H9 (cell line): ENCODE measurements around the gene SNX4. TPM values are rescaled to one million over a fixed set of nuclear protein-coding genes. Genes with fewer than 3 reads are reported as not detected.

Experiments
- DNase-seq: peaks from one replicate; pipeline ENCODE4 v3.0.0-alpha.2; 2017
- H2AFZ ChIP-seq: one replicate; pipeline ENCODE4 v1.6.1; 2013; ENCODE audit warnings: mild to moderate bottlenecking, low read length, control low read depth, moderate library complexity
- H2AK5ac ChIP-seq: 2 replicates; pipeline ENCODE4 v1.6.1; 2013; ENCODE audit warnings: low read length, control low read depth, mixed read lengths; ENCODE audit not compliant: insufficient read length
- H2BK120ac ChIP-seq: one replicate; pipeline ENCODE4 v1.6.1; 2013; ENCODE audit warnings: low read depth, mild to moderate bottlenecking, low read length, control low read depth, inconsistent platforms; ENCODE audit not compliant: poor library complexity, severe bottlenecking
- H2BK12ac ChIP-seq: 2 replicates; pipeline ENCODE4 v1.6.1; 2013; ENCODE audit warnings: low read length, control low read depth, mixed read lengths, low read depth; ENCODE audit not compliant: insufficient read length
- H2BK15ac ChIP-seq: 2 replicates; pipeline ENCODE4 v1.6.1; 2013; ENCODE audit warnings: low read depth, low read length, control low read depth
- H2BK20ac ChIP-seq: one replicate; pipeline ENCODE4 v1.6.1; 2013; ENCODE audit warnings: low read depth, mild to moderate bottlenecking, low read length, control low read depth, inconsistent platforms; ENCODE audit not compliant: poor library complexity, severe bottlenecking
- H2BK5ac ChIP-seq: 2 replicates; pipeline ENCODE4 v1.6.1; 2013; ENCODE audit warnings: low read length, control low read depth, mixed read lengths; ENCODE audit not compliant: insufficient read length
- H3K14ac ChIP-seq: 2 replicates; pipeline ENCODE4 v1.6.1; 2013; ENCODE audit warnings: low read length, control low read depth; ENCODE audit not compliant: insufficient read depth
- H3K18ac ChIP-seq: 2 replicates; pipeline ENCODE4 v1.6.1; 2013; ENCODE audit warnings: low read depth, mild to moderate bottlenecking, mixed read lengths, low read length, control low read depth; ENCODE audit not compliant: insufficient read length
- H3K23ac ChIP-seq: 2 replicates; pipeline ENCODE4 v1.6.1; 2013; ENCODE audit warnings: low read length, control low read depth, mixed read lengths, low read depth; ENCODE audit not compliant: insufficient read length
- H3K23me2 ChIP-seq: 2 replicates; pipeline ENCODE4 v1.6.1; 2013; ENCODE audit warnings: low read depth, mild to moderate bottlenecking, mixed read lengths, low read length, control low read depth; ENCODE audit not compliant: insufficient read length, poor library complexity, severe bottlenecking
- H3K27ac ChIP-seq: 2 replicates; pipeline ENCODE4 v1.5.1; 2013; ENCODE audit warnings: low read length, control low read depth, mixed read lengths, low read depth; ENCODE audit not compliant: insufficient read length
- H3K27me3 ChIP-seq: 2 replicates; pipeline ENCODE4 v1.6.1; 2013; ENCODE audit warnings: low read length, control low read depth, inconsistent platforms; ENCODE audit not compliant: insufficient read depth
- H3K4ac ChIP-seq: 2 replicates; pipeline ENCODE4 v1.6.1; 2013; ENCODE audit warnings: low read depth, mild to moderate bottlenecking, control low read depth, inconsistent platforms, low read length, moderate library complexity
- H3K4me1 ChIP-seq: 2 replicates; pipeline ENCODE4 v1.6.1; 2013; ENCODE audit warnings: low read length, control low read depth, inconsistent platforms; ENCODE audit not compliant: insufficient read depth
- H3K4me2 ChIP-seq: 2 replicates; pipeline ENCODE4 v1.6.1; 2013; ENCODE audit warnings: low read length, control low read depth, mixed read lengths; ENCODE audit not compliant: insufficient read length, insufficient read depth
- H3K56ac ChIP-seq: 2 replicates; pipeline ENCODE4 v1.6.1; 2013; ENCODE audit warnings: low read depth, mild to moderate bottlenecking, mixed read lengths, low read length, control low read depth; ENCODE audit not compliant: insufficient read length
- H3K79me1 ChIP-seq: 2 replicates; pipeline ENCODE4 v1.6.1; 2013; ENCODE audit warnings: low read depth, mild to moderate bottlenecking, moderate library complexity, low read length, control low read depth, inconsistent platforms; ENCODE audit not compliant: insufficient read depth, poor library complexity, severe bottlenecking
- H3K79me2 ChIP-seq: 2 replicates; pipeline ENCODE4 v1.6.1; 2013; ENCODE audit warnings: low read length, control low read depth, inconsistent platforms; ENCODE audit not compliant: insufficient read depth
- H3K9ac ChIP-seq: 2 replicates; pipeline ENCODE4 v1.6.1; 2013; ENCODE audit warnings: low read length, control low read depth, mixed read lengths; ENCODE audit not compliant: insufficient read length; ENCODE audit errors: extremely low read depth
- H3K9me3 ChIP-seq: one replicate; pipeline ENCODE4 v1.6.1; 2013; ENCODE audit warnings: low read depth, low read length, inconsistent platforms; ENCODE audit not compliant: control insufficient read depth
- H3T11ph ChIP-seq: one replicate; pipeline ENCODE4 v1.6.1; 2013; ENCODE audit warnings: mild to moderate bottlenecking, low read length, control low read depth, inconsistent platforms
- H4K20me1 ChIP-seq: one replicate; pipeline ENCODE4 v1.6.1; 2013; ENCODE audit not compliant: control insufficient read depth, insufficient read length, insufficient read depth
- H4K5ac ChIP-seq: 2 replicates; pipeline ENCODE4 v1.6.1; 2013; ENCODE audit warnings: low read depth, mild to moderate bottlenecking, mixed read lengths, low read length, control low read depth; ENCODE audit not compliant: insufficient read length
- H4K8ac ChIP-seq: replicated peaks from 2 replicates; pipeline ENCODE4 v1.6.1; 2013; ENCODE audit warnings: low read length, control low read depth, mixed read lengths, low read depth; ENCODE audit not compliant: insufficient read length
- H4K91ac ChIP-seq: 2 replicates; pipeline ENCODE4 v1.6.1; 2013; ENCODE audit warnings: low read depth, mild to moderate bottlenecking, moderate library complexity, mixed read lengths, low read length, control low read depth; ENCODE audit not compliant: insufficient read length
- H3K27ac Mint-ChIP-seq, 3 experiments: 2 replicates in 2 of 3; 3 replicates in 1 of 3; pipeline ENCODE4 v1.8.0; 2020 to 2021; ENCODE audit warnings: mixed read lengths in 3 of 3, mild to moderate bottlenecking in 1 of 3, moderate library complexity in 1 of 3
- H3K27me3 Mint-ChIP-seq: 2 replicates; pipeline ENCODE4 v1.8.0; 2021; ENCODE audit warnings: low read depth, mild to moderate bottlenecking, moderate library complexity, mixed read lengths
- H3K36me3 Mint-ChIP-seq, 3 experiments: 2 replicates in 2 of 3; 3 replicates in 1 of 3; pipeline ENCODE4 v1.8.0; 2020 to 2021; ENCODE audit warnings: low read depth in 3 of 3, mixed read lengths in 3 of 3; ENCODE audit not compliant: insufficient read depth in 1 of 3
- H3K4me1 Mint-ChIP-seq, 2 experiments: 2 replicates each; pipeline ENCODE4 v1.8.0; 2020; ENCODE audit warnings: mixed read lengths in 2 of 2
- H3K4me3 Mint-ChIP-seq, 2 experiments: 2 replicates in 1 of 2; 3 replicates in 1 of 2; pipeline ENCODE4 v1.8.0; 2020 to 2021; ENCODE audit warnings: mild to moderate bottlenecking in 2 of 2, mixed read lengths in 2 of 2, moderate library complexity in 1 of 2
- H3K9me3 Mint-ChIP-seq, 2 experiments: 2 replicates in 1 of 2; 3 replicates in 1 of 2; pipeline ENCODE4 v1.8.0; 2020; ENCODE audit warnings: mild to moderate bottlenecking in 2 of 2, mixed read lengths in 2 of 2, moderate library complexity in 1 of 2
- WGBS: extraction: QIAGEN DNeasy Blood & Tissue Kit; methylation state at CpG from one replicate; pipeline ENCODE4 v1.1.7; 2013; ENCODE audit warnings: missing lambda C conversion rate, low lambda C conversion rate, mixed read lengths; ENCODE audit not compliant: insufficient read length; ENCODE audit errors: extremely low coverage; 5-methylcytosine and 5-hydroxymethylcytosine counted together
- total RNA-seq: library from RNA; stranded (reverse); gene quantifications from 2 replicates; pipeline ENCODE4 v1.2.1, GENCODE V29; 2021
- TF ChIP-seq, protein P1 (sequence below): fragments of 200-600 bp; sonication (generic); conservative IDR thresholded peaks from 3 replicates; pipeline ENCODE4 v1.8.0; 2021; ENCODE audit warnings: antibody characterized with exemption, mild to moderate bottlenecking

The SNX4 gene
- total RNA-seq, 1 experiment from 2014 or later, result 29.5 TPM

- Histone ChIP-seq H3K18ac (no peak overlapping the region), H3K27me3 (no peaks in the 10 kb centered on the region), H2BK15ac (no peak overlapping the region; the same call in 1 of the 2 replicates), H3K79me2 (no peaks in the 10 kb centered on the region), H3K4me1 (no peaks in the 10 kb centered on the region), H3K4me2 (no peak overlapping the region), H3K9me3 (no peaks in the 10 kb centered on the region), H3K23ac (no peak overlapping the region), H3K79me1 (no peaks in the 10 kb centered on the region), H2BK5ac (no peak overlapping the region), H2BK20ac (no peak overlapping the region), H4K5ac (no peak overlapping the region), H2AK5ac (no peak overlapping the region), H3K27ac (no peak overlapping the region), H3K4ac (no peak overlapping the region), H4K8ac (no peak overlapping the region), H2BK12ac (no peak overlapping the region), H2BK120ac (no peak overlapping the region), H3K14ac (no peak overlapping the region), H2AFZ (no peak overlapping the region), H3K56ac (no peak overlapping the region), H4K91ac (no peak overlapping the region), H3K23me2 (no peaks in the 10 kb centered on the region), H4K20me1 (no peaks in the 10 kb centered on the region), H3T11ph (no peak overlapping the region), H3K9ac (no peak overlapping the region)
- Mint-ChIP-seq H3K9me3 (no peaks in the 10 kb centered on the region), H3K4me1 (peaks cover 16 to 23% of the 10 kb centered on the region in 2 experiments), H3K27me3 (no peaks in the 10 kb centered on the region), H3K27ac (no peak overlapping the region), H3K4me3 (no peak overlapping the region), H3K36me3 (no peaks in the 10 kb centered on the region; a peak in 1 of 7 replicates)
- DNase-seq, result no peak
- no CpG with 5 or more reads among the region's 6 CpGs for WGBS
- TF ChIP-seq, protein P1, sequence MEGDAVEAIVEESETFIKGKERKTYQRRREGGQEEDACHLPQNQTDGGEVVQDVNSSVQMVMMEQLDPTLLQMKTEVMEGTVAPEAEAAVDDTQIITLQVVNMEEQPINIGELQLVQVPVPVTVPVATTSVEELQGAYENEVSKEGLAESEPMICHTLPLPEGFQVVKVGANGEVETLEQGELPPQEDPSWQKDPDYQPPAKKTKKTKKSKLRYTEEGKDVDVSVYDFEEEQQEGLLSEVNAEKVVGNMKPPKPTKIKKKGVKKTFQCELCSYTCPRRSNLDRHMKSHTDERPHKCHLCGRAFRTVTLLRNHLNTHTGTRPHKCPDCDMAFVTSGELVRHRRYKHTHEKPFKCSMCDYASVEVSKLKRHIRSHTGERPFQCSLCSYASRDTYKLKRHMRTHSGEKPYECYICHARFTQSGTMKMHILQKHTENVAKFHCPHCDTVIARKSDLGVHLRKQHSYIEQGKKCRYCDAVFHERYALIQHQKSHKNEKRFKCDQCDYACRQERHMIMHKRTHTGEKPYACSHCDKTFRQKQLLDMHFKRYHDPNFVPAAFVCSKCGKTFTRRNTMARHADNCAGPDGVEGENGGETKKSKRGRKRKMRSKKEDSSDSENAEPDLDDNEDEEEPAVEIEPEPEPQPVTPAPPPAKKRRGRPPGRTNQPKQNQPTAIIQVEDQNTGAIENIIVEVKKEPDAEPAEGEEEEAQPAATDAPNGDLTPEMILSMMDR, result no peak
Observed at GRCh38 chr3:125433611-125434041, 86.4 kb downstream of the SNX4 start.
